Liver (tissue), 9 donors: ENCODE measurements around the gene THEM4. TPM values are rescaled to one million over a fixed set of nuclear protein-coding genes. Genes with fewer than 3 reads are reported as not detected.
A peak's percentile ranks its signal among the peaks of the same experiment; 100 is the strongest.

Source experiments
- DNase-seq: peaks from one replicate; pipeline ENCODE4 v3.0.0-alpha.2; 2017; ENCODE audit warnings: low spot score
- H3K27ac ChIP-seq, 2 donors: one replicate each; pipeline ENCODE4 v1.7.0; 2013; ENCODE audit warnings: inconsistent platforms in 2 of 2, low read length in 2 of 2, control low read depth in 1 of 2, low read depth in 1 of 2, mild to moderate bottlenecking in 1 of 2
- H3K27me3 ChIP-seq, 4 donors: one replicate each; pipeline versions ENCODE4 v1.6.1 to v1.7.0; 2013; ENCODE audit warnings: low read length in 3 of 4, inconsistent platforms in 1 of 4, mild to moderate bottlenecking in 1 of 4, moderate library complexity in 1 of 4; ENCODE audit not compliant: control insufficient read depth in 4 of 4, insufficient read depth in 4 of 4
- H3K36me3 ChIP-seq, 4 donors: one replicate each; pipeline versions ENCODE4 v1.6.1 to v1.7.0; 2013; ENCODE audit warnings: low read length in 3 of 4, mild to moderate bottlenecking in 3 of 4, low read depth in 1 of 4, moderate library complexity in 1 of 4; ENCODE audit not compliant: control insufficient read depth in 4 of 4, insufficient read depth in 3 of 4
- H3K4me1 ChIP-seq, 4 donors: one replicate each; pipeline versions ENCODE4 v1.6.1 to v1.7.0; 2013; ENCODE audit warnings: low read length in 3 of 4, mild to moderate bottlenecking in 3 of 4, moderate library complexity in 1 of 4; ENCODE audit not compliant: control insufficient read depth in 4 of 4, insufficient read depth in 4 of 4
- H3K4me3 ChIP-seq, 3 donors: one replicate each; pipeline versions ENCODE4 v1.6.1 to v1.7.0; 2013; ENCODE audit warnings: low read length in 3 of 3, control low read depth in 1 of 3, low read depth in 1 of 3, mild to moderate bottlenecking in 1 of 3
- H3K9ac ChIP-seq, 2 donors: one replicate each; pipeline ENCODE4 v1.7.0; 2013; ENCODE audit warnings: low read length in 2 of 2, mild to moderate bottlenecking in 2 of 2, moderate library complexity in 2 of 2, control low read depth in 1 of 2, low read depth in 1 of 2
- H3K9me3 ChIP-seq, 4 donors: one replicate each; pipeline versions ENCODE4 v1.6.1 to v1.7.0; 2013; ENCODE audit warnings: low read length in 3 of 4; ENCODE audit not compliant: control insufficient read depth in 4 of 4
- EGR1 ChIP-seq, 2 donors: IDR thresholded peaks; 2 replicates each; pipeline ENCODE4 v1.6.1; 2016 to 2018; ENCODE audit warnings: antibody characterized with exemption in 2 of 2, low read depth in 2 of 2
- FOXA1 ChIP-seq: IDR thresholded peaks from 2 replicates; pipeline ENCODE4 v1.6.1; 2016; ENCODE audit warnings: antibody characterized with exemption
- FOXA2 ChIP-seq: IDR thresholded peaks from 2 replicates; pipeline ENCODE4 v1.6.1; 2016; ENCODE audit warnings: antibody characterized with exemption
- GABPA ChIP-seq, 2 donors: IDR thresholded peaks in 1 of 2; conservative IDR thresholded peaks in 1 of 2; 2 replicates each; pipeline ENCODE4 v1.6.1; 2016; ENCODE audit warnings: antibody characterized with exemption in 2 of 2, mild to moderate bottlenecking in 1 of 2, moderate library complexity in 1 of 2
- HNF4A ChIP-seq, 2 donors: conservative IDR thresholded peaks; 2 replicates each; pipeline ENCODE4 v1.6.1; 2016; ENCODE audit warnings: antibody characterized with exemption in 2 of 2, mild to moderate bottlenecking in 2 of 2
- HNF4G ChIP-seq: IDR thresholded peaks from 2 replicates; pipeline ENCODE4 v1.6.1; 2016; ENCODE audit warnings: antibody characterized with exemption
- JUND ChIP-seq, 2 donors: IDR thresholded peaks; 2 replicates each; pipeline ENCODE4 v1.6.1; 2016; ENCODE audit warnings: antibody characterized with exemption in 2 of 2
- NR2F2 ChIP-seq: IDR thresholded peaks from 2 replicates; pipeline ENCODE4 v1.6.1; 2016; ENCODE audit warnings: antibody characterized with exemption
- RAD21 ChIP-seq, 2 donors: IDR thresholded peaks; 2 replicates each; pipeline ENCODE4 v1.6.1; 2016; ENCODE audit warnings: antibody characterized with exemption in 2 of 2, mild to moderate bottlenecking in 2 of 2
- RXRA ChIP-seq, 2 donors: IDR thresholded peaks; 2 replicates each; pipeline ENCODE4 v1.6.1; 2017 to 2018; ENCODE audit warnings: antibody characterized with exemption in 2 of 2, mild to moderate bottlenecking in 1 of 2
- SP1 ChIP-seq: IDR thresholded peaks from 2 replicates; pipeline ENCODE4 v1.6.1; 2018; ENCODE audit warnings: antibody characterized with exemption, mild to moderate bottlenecking
- TAF1 ChIP-seq: conservative IDR thresholded peaks from 2 replicates; pipeline ENCODE4 v1.6.1; 2016; ENCODE audit warnings: antibody characterized with exemption, mild to moderate bottlenecking
- YY1 ChIP-seq: IDR thresholded peaks from 2 replicates; pipeline ENCODE4 v1.6.1; 2016; ENCODE audit warnings: antibody characterized with exemption, mild to moderate bottlenecking
- WGBS: extraction: QIAGEN DNeasy Blood & Tissue Kit; methylation state at CpG from one replicate; pipeline ENCODE4 v1.1.7; 2013; 5-methylcytosine and 5-hydroxymethylcytosine counted together
- polyA plus RNA-seq, 2 donors: library from polyadenylated mRNA; stranded (reverse) in 1 of 2; unstranded in 1 of 2; fragments of 200-250 nt in 1 of 2; fragments of >200 nt in 1 of 2; fragmentation: Nextera tagmentation in 1 of 2; extraction: Ambion mirVana in 1 of 2; gene quantifications; one replicate each; pipeline versions ENCODE4 v1.2.1 to v1.2.3, GENCODE V29; 2013 to 2015
- total RNA-seq, 2 donors: library from RNA; depleted of rRNA; stranded (reverse); fragments of >200 nt; gene quantifications; one replicate each; pipeline ENCODE4 v1.2.3, GENCODE V29; 2014
- TF ChIP-seq, protein P1 (sequence below): IDR thresholded peaks from 2 replicates; pipeline ENCODE4 v1.6.1; 2016; ENCODE audit warnings: antibody characterized with exemption, mild to moderate bottlenecking
- TF ChIP-seq, protein P2 (sequence below): IDR thresholded peaks from 2 replicates; pipeline ENCODE4 v1.6.1; 2016; ENCODE audit warnings: antibody characterized with exemption
- TF ChIP-seq, protein P3 (sequence below): IDR thresholded peaks from 2 replicates; pipeline ENCODE4 v1.6.1; 2016; ENCODE audit warnings: antibody characterized with exemption
- TF ChIP-seq, protein P4 (sequence below): IDR thresholded peaks from 2 replicates; pipeline ENCODE4 v1.6.1; 2016; ENCODE audit warnings: antibody characterized with exemption
- donor health status: healthy.
- donor health status: healthy.
- donor health status: healthy.
- donor health status: healthy.
- donor health status: healthy.

The THEM4 gene
- total and polyA plus RNA-seq, 4 donors: 6.1 to 16.2 (median 9.8) TPM

DNA sequence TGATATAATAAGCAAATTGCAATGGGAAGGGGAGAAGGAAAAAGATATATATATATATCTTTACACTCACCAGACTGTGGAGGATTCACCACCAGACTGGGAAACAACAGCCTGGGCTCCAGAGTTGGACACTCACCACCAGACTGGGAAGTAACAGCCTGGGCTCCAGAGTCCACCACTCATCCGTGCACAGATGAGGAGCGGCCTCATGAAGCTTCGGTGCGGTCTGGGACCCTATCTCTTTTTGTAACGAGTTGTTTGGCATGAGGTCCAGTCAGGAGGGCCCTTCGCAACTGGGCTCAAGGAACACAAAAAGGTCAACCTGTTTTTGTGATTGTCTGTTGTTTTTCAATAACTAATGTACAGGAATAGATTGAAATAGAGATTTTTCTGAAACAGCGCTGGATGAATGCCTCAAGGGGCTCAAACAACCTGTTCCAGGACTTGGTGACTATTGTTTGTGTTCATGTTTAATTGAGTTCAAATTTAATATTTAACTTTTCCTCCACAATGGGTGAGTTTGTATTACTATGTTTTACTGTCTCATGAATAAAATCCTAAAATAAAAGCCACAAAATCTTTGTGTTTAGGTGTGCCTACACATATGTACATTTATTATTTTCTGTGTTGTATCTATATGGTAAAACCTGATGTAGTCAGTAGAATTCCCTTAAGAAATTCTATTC is 44.2 kb upstream of the THEM4 start:
- DNase-seq: no peak
- Histone ChIP-seq H3K27ac (no peak overlapping the region), H3K27me3 (no peaks in the 10 kb centered on the region), H3K9ac (peak overlapping the region in 1 of 2 donors; percentile 39), H3K4me3 (peak overlapping the region in 1 of 3 donors; percentile 1), H3K36me3 (no peaks in the 10 kb centered on the region), H3K4me1 (no peaks in the 10 kb centered on the region), H3K9me3 (no peaks in the 10 kb centered on the region)
- 54% methylated on average over 7 of the region's 7 CpGs for WGBS
- TF ChIP-seq JUND (IDR thresholded peaks at IDR 0.05): no peak
- TF ChIP-seq, protein P1, sequence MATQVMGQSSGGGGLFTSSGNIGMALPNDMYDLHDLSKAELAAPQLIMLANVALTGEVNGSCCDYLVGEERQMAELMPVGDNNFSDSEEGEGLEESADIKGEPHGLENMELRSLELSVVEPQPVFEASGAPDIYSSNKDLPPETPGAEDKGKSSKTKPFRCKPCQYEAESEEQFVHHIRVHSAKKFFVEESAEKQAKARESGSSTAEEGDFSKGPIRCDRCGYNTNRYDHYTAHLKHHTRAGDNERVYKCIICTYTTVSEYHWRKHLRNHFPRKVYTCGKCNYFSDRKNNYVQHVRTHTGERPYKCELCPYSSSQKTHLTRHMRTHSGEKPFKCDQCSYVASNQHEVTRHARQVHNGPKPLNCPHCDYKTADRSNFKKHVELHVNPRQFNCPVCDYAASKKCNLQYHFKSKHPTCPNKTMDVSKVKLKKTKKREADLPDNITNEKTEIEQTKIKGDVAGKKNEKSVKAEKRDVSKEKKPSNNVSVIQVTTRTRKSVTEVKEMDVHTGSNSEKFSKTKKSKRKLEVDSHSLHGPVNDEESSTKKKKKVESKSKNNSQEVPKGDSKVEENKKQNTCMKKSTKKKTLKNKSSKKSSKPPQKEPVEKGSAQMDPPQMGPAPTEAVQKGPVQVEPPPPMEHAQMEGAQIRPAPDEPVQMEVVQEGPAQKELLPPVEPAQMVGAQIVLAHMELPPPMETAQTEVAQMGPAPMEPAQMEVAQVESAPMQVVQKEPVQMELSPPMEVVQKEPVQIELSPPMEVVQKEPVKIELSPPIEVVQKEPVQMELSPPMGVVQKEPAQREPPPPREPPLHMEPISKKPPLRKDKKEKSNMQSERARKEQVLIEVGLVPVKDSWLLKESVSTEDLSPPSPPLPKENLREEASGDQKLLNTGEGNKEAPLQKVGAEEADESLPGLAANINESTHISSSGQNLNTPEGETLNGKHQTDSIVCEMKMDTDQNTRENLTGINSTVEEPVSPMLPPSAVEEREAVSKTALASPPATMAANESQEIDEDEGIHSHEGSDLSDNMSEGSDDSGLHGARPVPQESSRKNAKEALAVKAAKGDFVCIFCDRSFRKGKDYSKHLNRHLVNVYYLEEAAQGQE: no peak
- no peak for TF ChIP-seq RAD21 (IDR thresholded peaks at IDR 0.05)
- no peak for TF ChIP-seq GABPA (IDR thresholded peaks at IDR 0.05 in 1 of 2, conservative IDR thresholded peaks at IDR 0.05 in 1 of 2)
- TF ChIP-seq, protein P2, sequence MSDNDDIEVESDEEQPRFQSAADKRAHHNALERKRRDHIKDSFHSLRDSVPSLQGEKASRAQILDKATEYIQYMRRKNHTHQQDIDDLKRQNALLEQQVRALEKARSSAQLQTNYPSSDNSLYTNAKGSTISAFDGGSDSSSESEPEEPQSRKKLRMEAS: no peak
- TF ChIP-seq, protein P3, sequence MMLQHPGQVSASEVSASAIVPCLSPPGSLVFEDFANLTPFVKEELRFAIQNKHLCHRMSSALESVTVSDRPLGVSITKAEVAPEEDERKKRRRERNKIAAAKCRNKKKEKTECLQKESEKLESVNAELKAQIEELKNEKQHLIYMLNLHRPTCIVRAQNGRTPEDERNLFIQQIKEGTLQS: no peak
- no peak for TF ChIP-seq RXRA (IDR thresholded peaks at IDR 0.05)
- no peak for TF ChIP-seq EGR1 (IDR thresholded peaks at IDR 0.05; ENCODE audit: low read depth in 2 of 2)
- no peak for TF ChIP-seq FOXA1
- TF ChIP-seq HNF4G: no peak
- TF ChIP-seq NR2F2: no peak
- peak; percentile 45 to 53 for TF ChIP-seq HNF4A (conservative IDR thresholded peaks at IDR 0.05)
- TF ChIP-seq SP1: peak; percentile 32
- no peak for TF ChIP-seq FOXA2
- no peak for TF ChIP-seq TAF1
- TF ChIP-seq YY1: no peak
- TF ChIP-seq, protein P4, sequence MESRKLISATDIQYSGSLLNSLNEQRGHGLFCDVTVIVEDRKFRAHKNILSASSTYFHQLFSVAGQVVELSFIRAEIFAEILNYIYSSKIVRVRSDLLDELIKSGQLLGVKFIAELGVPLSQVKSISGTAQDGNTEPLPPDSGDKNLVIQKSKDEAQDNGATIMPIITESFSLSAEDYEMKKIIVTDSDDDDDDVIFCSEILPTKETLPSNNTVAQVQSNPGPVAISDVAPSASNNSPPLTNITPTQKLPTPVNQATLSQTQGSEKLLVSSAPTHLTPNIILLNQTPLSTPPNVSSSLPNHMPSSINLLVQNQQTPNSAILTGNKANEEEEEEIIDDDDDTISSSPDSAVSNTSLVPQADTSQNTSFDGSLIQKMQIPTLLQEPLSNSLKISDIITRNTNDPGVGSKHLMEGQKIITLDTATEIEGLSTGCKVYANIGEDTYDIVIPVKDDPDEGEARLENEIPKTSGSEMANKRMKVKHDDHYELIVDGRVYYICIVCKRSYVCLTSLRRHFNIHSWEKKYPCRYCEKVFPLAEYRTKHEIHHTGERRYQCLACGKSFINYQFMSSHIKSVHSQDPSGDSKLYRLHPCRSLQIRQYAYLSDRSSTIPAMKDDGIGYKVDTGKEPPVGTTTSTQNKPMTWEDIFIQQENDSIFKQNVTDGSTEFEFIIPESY: no peak

DNA sequence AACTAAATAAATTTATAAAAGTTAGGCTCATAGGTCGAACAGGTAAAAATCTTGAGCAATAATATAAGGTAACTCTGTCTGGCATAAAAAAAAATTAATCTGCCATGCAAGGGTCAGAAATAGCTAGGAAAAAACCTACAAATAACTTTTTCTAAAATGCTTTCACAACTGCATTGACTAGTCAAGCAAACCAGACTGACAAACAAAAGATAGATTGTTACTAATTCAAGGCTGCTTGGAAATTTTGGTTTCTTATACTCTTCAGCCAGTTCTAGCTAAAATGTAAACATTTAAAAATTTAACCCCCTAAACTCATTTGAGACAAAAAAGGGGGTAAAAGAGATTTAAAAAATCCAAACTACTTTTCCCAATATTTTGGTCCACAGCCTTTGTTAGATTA is 43.5 kb upstream of the THEM4 start:
- no peak for DNase-seq
- Histone ChIP-seq H3K4me1 (no peaks in the 10 kb centered on the region), H3K36me3 (no peaks in the 10 kb centered on the region), H3K27ac (no peak overlapping the region), H3K27me3 (no peaks in the 10 kb centered on the region), H3K9ac (peak overlapping the region in 1 of 2 donors; percentile 31), H3K4me3 (no peak overlapping the region), H3K9me3 (no peaks in the 10 kb centered on the region)
- 34% methylated on average over 1 of the region's 1 CpG for WGBS
- TF ChIP-seq FOXA2 (no peak), NR2F2 (no peak), RXRA (IDR thresholded peaks at IDR 0.05) (no peak), JUND (IDR thresholded peaks at IDR 0.05) (no peak), FOXA1 (no peak), TAF1 (no peak), HNF4G (no peak), RAD21 (IDR thresholded peaks at IDR 0.05) (no peak), GABPA (IDR thresholded peaks at IDR 0.05 in 1 of 2, conservative IDR thresholded peaks at IDR 0.05 in 1 of 2) (no peak), YY1 (no peak), EGR1 (IDR thresholded peaks at IDR 0.05; ENCODE audit: low read depth in 2 of 2) (no peak), HNF4A (conservative IDR thresholded peaks at IDR 0.05) (no peak)
- TF ChIP-seq, protein P1: no peak
- TF ChIP-seq, protein P4: no peak
- TF ChIP-seq, protein P3: no peak
- TF ChIP-seq, protein P2: no peak
